Smooth muscle cell (in vitro differentiated cells): ENCODE results near the gene ITGB5. TPM values are rescaled to one million over a fixed set of nuclear protein-coding genes. Genes with fewer than 3 reads are reported as not detected.

Source experiments
- DNase-seq: peaks from one replicate; lab custom pipeline; 2025; ENCODE audit not compliant: unreplicated experiment; lab: John Stamatoyannopoulos, UW
- H2AFZ ChIP-seq: fragments of 200-600 bp; sonication (generic); 2 replicates; pipeline ENCODE4 v1.6.0; 2016; ENCODE audit warnings: antibody characterized with exemption, low read depth, mild to moderate bottlenecking
- H3F3A ChIP-seq: fragments of 200-600 bp; sonication (generic); 2 replicates; pipeline ENCODE4 v1.6.0; 2017; ENCODE audit warnings: antibody characterized with exemption, low read depth
- H3K27ac ChIP-seq: fragments of 200-600 bp; sonication (generic); 2 replicates; pipeline ENCODE4 v1.5.1; 2016; ENCODE audit warnings: low read depth, mild to moderate bottlenecking
- H3K27me3 ChIP-seq: fragments of 200-600 bp; sonication (generic); 2 replicates; pipeline ENCODE4 v1.6.1; 2016; ENCODE audit warnings: low read depth, mild to moderate bottlenecking
- H3K36me3 ChIP-seq: fragments of 200-600 bp; sonication (generic); 2 replicates; pipeline ENCODE4 v1.5.1; 2016; ENCODE audit warnings: low read depth
- H3K4me1 ChIP-seq: fragments of 200-600 bp; sonication (generic); 2 replicates; pipeline ENCODE4 v1.5.1; 2016; ENCODE audit warnings: low read depth
- H3K4me2 ChIP-seq: fragments of 200-600 bp; sonication (generic); 2 replicates; pipeline ENCODE4 v1.6.0; 2016; ENCODE audit warnings: mild to moderate bottlenecking
- H3K4me3 ChIP-seq: fragments of 200-600 bp; sonication (generic); 2 replicates; pipeline ENCODE4 v1.5.1; 2016; ENCODE audit warnings: mild to moderate bottlenecking
- H3K79me2 ChIP-seq: fragments of 200-600 bp; sonication (generic); 2 replicates; pipeline ENCODE4 v1.6.0; 2016; ENCODE audit warnings: low read depth, mild to moderate bottlenecking
- H3K9ac ChIP-seq: fragments of 200-600 bp; sonication (generic); 2 replicates; pipeline ENCODE4 v1.6.0; 2016; ENCODE audit warnings: low read depth
- H3K9me3 ChIP-seq: fragments of 200-600 bp; sonication (generic); replicated peaks from 2 replicates; pipeline ENCODE4 v1.5.1; 2016; ENCODE audit warnings: low read depth
- H4K20me1 ChIP-seq: fragments of 200-600 bp; sonication (generic); 2 replicates; pipeline ENCODE4 v1.6.0; 2016; ENCODE audit warnings: low read depth
- CTCF ChIP-seq: fragments of 200-600 bp; sonication (generic); IDR thresholded peaks from 2 replicates; pipeline ENCODE4 v1.5.1; 2017; ENCODE audit warnings: borderline replicate concordance, mild to moderate bottlenecking, antibody characterized with exemption; ENCODE audit not compliant: insufficient read depth, poor library complexity, severe bottlenecking
- whole genome bisulfite sequencing: methylation state at CpG from one replicate; pipeline ENCODE4 v1.1.7; 2016; ENCODE audit warnings: low lambda C conversion rate; 5-methylcytosine and 5-hydroxymethylcytosine counted together
- polyA plus RNA-seq: library from polyadenylated mRNA; unstranded; fragments of >200 nt; fragmentation: Nextera tagmentation; extraction: Ambion mirVana; gene quantifications from 2 replicates; pipeline ENCODE4 v1.2.1, GENCODE V29; 2016
- total RNA-seq: library from RNA; depleted of rRNA; stranded (reverse); fragments of >200 nt; gene quantifications from 2 replicates; pipeline ENCODE4 v1.2.3, GENCODE V29; 2014

ITGB5 gene
- total and polyA plus RNA-seq, 2 experiments from 2014 or later, result 343 to 403 TPM

DNA sequence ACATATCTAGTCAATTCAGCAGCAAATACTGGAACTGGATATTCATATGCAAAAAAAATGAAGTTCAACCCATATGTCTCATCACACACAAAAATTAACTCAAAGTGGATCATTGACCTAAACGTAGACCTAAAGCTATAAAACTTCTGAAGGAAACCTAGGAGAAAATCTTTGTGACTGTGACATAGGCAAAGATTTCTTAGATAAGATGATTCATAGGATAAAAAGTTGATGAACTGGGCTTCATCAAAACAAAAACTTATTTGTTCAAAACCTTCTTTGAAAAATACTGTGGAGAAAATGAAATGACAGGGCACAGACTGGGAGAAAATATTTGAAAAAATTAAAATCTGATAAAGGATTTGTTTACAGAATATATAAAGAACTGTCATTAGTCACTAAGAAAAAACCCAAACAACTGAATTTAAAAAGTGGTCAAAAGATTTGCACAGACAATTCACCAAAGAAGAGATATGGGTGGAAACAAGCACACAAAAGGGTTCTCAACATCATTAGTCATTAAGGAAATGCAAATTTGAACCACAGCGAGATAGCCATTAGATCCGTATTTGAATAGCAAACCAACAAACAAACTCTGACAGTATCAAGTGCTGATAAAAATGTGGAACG lies 62.8 kb downstream of the ITGB5 start:
- Histone ChIP-seq H3K4me2 (no peak overlapping the region), H3F3A (peaks cover 8% of the 10 kb centered on the region), H3K9ac (no peak overlapping the region), H3K27ac (peak overlapping the region; percentile 13), H3K36me3 (no peaks in the 10 kb centered on the region), H3K9me3 (no peaks in the 10 kb centered on the region), H3K79me2 (peaks cover 22% of the 10 kb centered on the region), H2AFZ (no peak overlapping the region), H4K20me1 (no peaks in the 10 kb centered on the region), H3K27me3 (no peaks in the 10 kb centered on the region), H3K4me1 (peaks cover 15% of the 10 kb centered on the region), H3K4me3 (no peak overlapping the region)
- WGBS, result 49% methylated on average over 4 of the region's 4 CpGs
- TF ChIP-seq CTCF, result no peak
- DNase-seq, result no peak

DNA sequence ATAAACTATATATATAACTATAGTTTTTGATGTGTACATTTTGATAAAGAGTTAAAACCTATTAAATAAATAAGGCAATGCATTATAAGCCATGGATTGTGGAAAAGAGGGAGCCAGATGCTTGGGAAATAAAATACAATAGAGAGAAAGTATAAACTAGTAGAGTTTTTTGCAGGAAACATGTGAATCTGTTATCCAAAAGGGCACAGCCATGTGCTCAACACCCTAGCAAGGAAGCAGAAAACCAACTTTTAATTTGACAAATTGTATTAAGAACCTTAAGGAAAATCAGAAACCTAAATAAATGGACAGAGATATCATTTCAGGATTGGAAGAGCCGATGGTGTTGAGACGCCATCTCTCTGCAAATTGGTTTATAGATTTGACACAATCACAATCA lies 63.5 kb downstream of the ITGB5 start:
- H3F3A ChIP-seq, result peaks cover 8% of the 10 kb centered on the region
- no peaks in the 10 kb centered on the region for H3K27me3 ChIP-seq
- H3K36me3 ChIP-seq, result no peaks in the 10 kb centered on the region
- H3K79me2 ChIP-seq, result peaks cover 19% of the 10 kb centered on the region
- H3K9me3 ChIP-seq, result no peaks in the 10 kb centered on the region
- DNase-seq, result no peak
- no peaks in the 10 kb centered on the region for H4K20me1 ChIP-seq
- WGBS, result 98% methylated on average over 2 of the region's 2 CpGs
- no peak overlapping the region for H3K4me2 ChIP-seq
- H3K27ac ChIP-seq, result no peak overlapping the region
- no peak overlapping the region for H3K9ac ChIP-seq
- TF ChIP-seq CTCF, result no peak
- H3K4me1 ChIP-seq, result peaks cover 23% of the 10 kb centered on the region
- no peak overlapping the region for H2AFZ ChIP-seq
- no peak overlapping the region for H3K4me3 ChIP-seq

GRCh38 chr3:124823206-124823605 lies 64.0 kb downstream of the ITGB5 start:
- H3K27me3 ChIP-seq, result no peaks in the 10 kb centered on the region
- no peak overlapping the region for H2AFZ ChIP-seq
- H3K4me2 ChIP-seq, result no peak overlapping the region
- no peak overlapping the region for H3K27ac ChIP-seq
- H3F3A ChIP-seq, result peaks cover 8% of the 10 kb centered on the region
- no peak for TF ChIP-seq CTCF
- 100% methylated on average over 1 of the region's 1 CpG for WGBS
- H3K36me3 ChIP-seq, result no peaks in the 10 kb centered on the region
- H3K9ac ChIP-seq, result no peak overlapping the region
- peaks cover 24% of the 10 kb centered on the region for H3K4me1 ChIP-seq
- H3K4me3 ChIP-seq, result no peak overlapping the region
- no peaks in the 10 kb centered on the region for H4K20me1 ChIP-seq
- DNase-seq, result no peak
- H3K79me2 ChIP-seq, result peaks cover 14% of the 10 kb centered on the region
- no peaks in the 10 kb centered on the region for H3K9me3 ChIP-seq

GRCh38 chr3:124821356-124821755 lies 65.8 kb downstream of the ITGB5 start:
- H3K36me3 ChIP-seq, result no peaks in the 10 kb centered on the region

More at GRCh38 chr3:124821356-124821755, 65.8 kb downstream of the ITGB5 start:
- Histone ChIP-seq H3K27ac (no peak overlapping the region), H3K4me2 (no peak overlapping the region), H3F3A (peaks cover under 1% of the 10 kb centered on the region), H3K27me3 (no peaks in the 10 kb centered on the region), H3K79me2 (peaks cover 12% of the 10 kb centered on the region), H2AFZ (no peak overlapping the region), H3K9me3 (no peaks in the 10 kb centered on the region), H3K4me1 (peaks cover 10% of the 10 kb centered on the region), H3K9ac (no peak overlapping the region), H3K4me3 (no peak overlapping the region), H4K20me1 (no peaks in the 10 kb centered on the region)
- DNase-seq, result no peak
- WGBS, result 100% methylated on average over 6 of the region's 6 CpGs
- no peak for TF ChIP-seq CTCF
